ENCODE results near the gene FSTL4.

GRCh38 chr5:133257977-133258376 is 354.4 kb downstream of the FSTL4 start:
- TF ChIP-seq ZNF8 (CRISPR knock-in tag; IDR thresholded peaks at IDR 0.05) (no peak), SNAI2 (CRISPR knock-in tag; IDR thresholded peaks at IDR 0.05) (no peak), PATZ1 (CRISPR knock-in tag; IDR thresholded peaks at IDR 0.05; ENCODE audit: borderline replicate concordance) (no peak), ESRRG (CRISPR knock-in tag; IDR thresholded peaks at IDR 0.05) (no peak), ARNTL (CRISPR knock-in tag; IDR thresholded peaks at IDR 0.05; ENCODE audit: borderline replicate concordance, low read depth) (no peak)
